Suprapubic skin (tissue), 4 donors: Measurements from ENCODE around the gene MCM9.

Experiments used
- POLR2A ChIP-seq, 2 donors: fragments of 450-650 bp; IDR thresholded peaks; one replicate each; pipeline ENCODE4 v1.6.1; 2017; ENCODE audit warnings: antibody characterized with exemption in 2 of 2, mild to moderate bottlenecking in 2 of 2, moderate library complexity in 2 of 2
- POLR2AphosphoS5 ChIP-seq, 3 donors: sonication (generic); formaldehyde crosslinking; IDR thresholded peaks; one replicate each; pipeline ENCODE4 v1.6.1; 2017; ENCODE audit warnings: antibody characterized with exemption in 3 of 3
- TF ChIP-seq, protein P1 (sequence below), 2 donors: fragments of 200-600 bp in 1 of 2; fragments of 450-650 bp in 1 of 2; sonication (generic) in 1 of 2; IDR thresholded peaks; one replicate each; pipeline ENCODE4 v1.5.1; 2016 to 2019; ENCODE audit warnings: antibody characterized with exemption in 2 of 2, mild to moderate bottlenecking in 1 of 2, moderate library complexity in 1 of 2

DNA sequence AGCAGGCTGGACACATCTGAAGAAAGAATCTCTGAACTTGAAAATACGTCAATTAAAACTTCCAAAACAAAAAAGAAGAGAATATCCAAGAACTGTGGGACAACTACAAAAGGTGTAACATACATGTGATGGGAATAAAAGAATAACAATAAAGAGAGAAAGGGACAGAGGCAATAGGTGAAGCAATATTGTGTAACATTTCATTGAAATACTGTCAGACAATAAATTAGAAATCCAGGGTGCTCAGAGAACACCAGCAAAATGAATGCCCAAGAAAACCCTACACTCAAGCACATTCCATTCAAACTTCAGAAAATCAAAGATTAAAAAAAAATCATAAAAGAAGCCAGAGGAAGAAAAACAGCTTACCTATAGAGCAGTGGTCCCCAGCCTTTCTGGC lies 74.6 kb downstream of the MCM9 start:
- TF ChIP-seq, protein P1, sequence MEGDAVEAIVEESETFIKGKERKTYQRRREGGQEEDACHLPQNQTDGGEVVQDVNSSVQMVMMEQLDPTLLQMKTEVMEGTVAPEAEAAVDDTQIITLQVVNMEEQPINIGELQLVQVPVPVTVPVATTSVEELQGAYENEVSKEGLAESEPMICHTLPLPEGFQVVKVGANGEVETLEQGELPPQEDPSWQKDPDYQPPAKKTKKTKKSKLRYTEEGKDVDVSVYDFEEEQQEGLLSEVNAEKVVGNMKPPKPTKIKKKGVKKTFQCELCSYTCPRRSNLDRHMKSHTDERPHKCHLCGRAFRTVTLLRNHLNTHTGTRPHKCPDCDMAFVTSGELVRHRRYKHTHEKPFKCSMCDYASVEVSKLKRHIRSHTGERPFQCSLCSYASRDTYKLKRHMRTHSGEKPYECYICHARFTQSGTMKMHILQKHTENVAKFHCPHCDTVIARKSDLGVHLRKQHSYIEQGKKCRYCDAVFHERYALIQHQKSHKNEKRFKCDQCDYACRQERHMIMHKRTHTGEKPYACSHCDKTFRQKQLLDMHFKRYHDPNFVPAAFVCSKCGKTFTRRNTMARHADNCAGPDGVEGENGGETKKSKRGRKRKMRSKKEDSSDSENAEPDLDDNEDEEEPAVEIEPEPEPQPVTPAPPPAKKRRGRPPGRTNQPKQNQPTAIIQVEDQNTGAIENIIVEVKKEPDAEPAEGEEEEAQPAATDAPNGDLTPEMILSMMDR (IDR thresholded peaks at IDR 0.05) = no peak
- TF ChIP-seq POLR2A (IDR thresholded peaks at IDR 0.05) (no peak), POLR2AphosphoS5 (IDR thresholded peaks at IDR 0.05) (no peak)
